Progenitor cell of endocrine pancreas (in vitro differentiated cells): ENCODE data around the gene IQCE. TPM values are rescaled to one million over a fixed set of nuclear protein-coding genes. Genes with fewer than 3 reads are reported as not detected.
A peak's percentile ranks its signal among the peaks of the same experiment; 100 is the strongest.

ENCODE experiments used
- DNase-seq: peaks from one replicate; pipeline ENCODE4 v3.0.0; 2021; ENCODE audit warnings: low spot score; ENCODE audit not compliant: unreplicated experiment
- H3K27ac Mint-ChIP-seq: 2 replicates; pipeline ENCODE4 v1.8.0; 2021; ENCODE audit warnings: mild to moderate bottlenecking, moderate library complexity, mixed read lengths
- H3K27me3 Mint-ChIP-seq: 2 replicates; pipeline ENCODE4 v1.8.0; 2021; ENCODE audit warnings: mixed read lengths
- H3K36me3 Mint-ChIP-seq: 2 replicates; pipeline ENCODE4 v1.8.0; 2022; ENCODE audit warnings: mixed read lengths; ENCODE audit not compliant: insufficient read depth
- H3K4me1 Mint-ChIP-seq: 2 replicates; pipeline ENCODE4 v1.8.0; 2021; ENCODE audit warnings: low read depth, mixed read lengths
- H3K4me3 Mint-ChIP-seq: 2 replicates; pipeline ENCODE4 v1.8.0; 2021; ENCODE audit warnings: low read depth, mild to moderate bottlenecking, moderate library complexity, mixed read lengths
- H3K9me3 Mint-ChIP-seq: 2 replicates; pipeline ENCODE4 v1.8.0; 2021; ENCODE audit warnings: low read depth, mixed read lengths
- CTCF ChIP-seq: fragments of 200-600 bp; sonication (generic); IDR thresholded peaks from one replicate; pipeline ENCODE4 v1.5.0; 2021; ENCODE audit warnings: antibody characterized with exemption, mild to moderate bottlenecking; ENCODE audit not compliant: unreplicated experiment
- total RNA-seq: library from RNA; stranded (reverse); gene quantifications from 2 replicates; pipeline ENCODE4 v1.2.1, GENCODE V29; 2021

The IQCE gene
- total RNA-seq, 1 donor from 2014 or later: 32.5 TPM

GRCh38 chr7:2628891-2629290, 70.1 kb downstream of the IQCE start:
- Mint-ChIP-seq H3K4me1 (peaks cover 12% of the 10 kb centered on the region), H3K4me3 (no peak overlapping the region), H3K9me3 (no peaks in the 10 kb centered on the region), H3K27ac (no peak overlapping the region), H3K36me3 (no peaks in the 10 kb centered on the region), H3K27me3 (peaks cover 3% of the 10 kb centered on the region)
- DNase-seq: no peak
- TF ChIP-seq CTCF: no peak

- H3K27me3 Mint-ChIP-seq: peaks cover 3% of the 10 kb centered on the region
- no peaks in the 10 kb centered on the region for H3K36me3 Mint-ChIP-seq
- no peaks in the 10 kb centered on the region for H3K9me3 Mint-ChIP-seq
- H3K27ac Mint-ChIP-seq: no peak overlapping the region
- no peak overlapping the region for H3K4me3 Mint-ChIP-seq
- DNase-seq: no peak
- peaks cover 14% of the 10 kb centered on the region for H3K4me1 Mint-ChIP-seq
- TF ChIP-seq CTCF: no peak
Observed at GRCh38 chr7:2629746-2630681, 71.2 kb downstream of the IQCE start.

GRCh38 chr7:2631946-2632732, 73.4 kb downstream of the IQCE start, which contains the start of gene TTYH3:
Gene TTYH3 (plus strand): TSS chr7:2631986. CDS start chr7:2632156, 170 bp downstream.
- Mint-ChIP-seq H3K27ac (peak within 1 kb of the TSS; percentile 94), H3K9me3 (no peaks in the 10 kb centered on the region), H3K36me3 (no peaks in the 10 kb centered on the region), H3K4me3 (peak within 1 kb of the TSS; percentile 93), H3K4me1 (peaks cover 14% of the 10 kb centered on the region), H3K27me3 (peaks cover 3% of the 10 kb centered on the region)
- no peak for TF ChIP-seq CTCF
- DNase-seq: no peak

- no peak for DNase-seq
- peak overlapping the region; percentile 93 for H3K4me3 Mint-ChIP-seq
- TF ChIP-seq CTCF: no peak
- H3K36me3 Mint-ChIP-seq: no peaks in the 10 kb centered on the region
- H3K27me3 Mint-ChIP-seq: peaks cover 2% of the 10 kb centered on the region
- peak overlapping the region; percentile 94 for H3K27ac Mint-ChIP-seq
- H3K9me3 Mint-ChIP-seq: no peaks in the 10 kb centered on the region
- H3K4me1 Mint-ChIP-seq: peaks cover 12% of the 10 kb centered on the region
Observed at GRCh38 chr7:2632733-2633537, 74.2 kb downstream of the IQCE start.
